HG03135 (cell line): ENCODE measurements around the gene MLLT11.
A peak's percentile ranks its signal among the peaks of the same experiment; 100 is the strongest.

Experiments used
- ATAC-seq: cut with Tn5 transposase; IDR thresholded peaks from one replicate; pipeline ENCODE4 v1.9.1; 2021; ENCODE audit warnings: mild to moderate bottlenecking, moderate library complexity; ENCODE audit not compliant: unreplicated experiment

Gene MLLT11

GRCh38 chr1:151060007-151060656, at the start of gene MLLT11:
Gene MLLT11, plus strand, starts transcription at chr1:151060397. Its CDS starts 6,828 bp downstream, at chr1:151067225.
- no peak for ATAC-seq

- ATAC-seq, result no peak
Measured at GRCh38 chr1:151011154-151011850, 48.9 kb upstream of the MLLT11 start.

GRCh38 chr1:151012684-151013471, 47.3 kb upstream of the MLLT11 start:
- no peak for ATAC-seq

GRCh38 chr1:151013518-151013917, 46.7 kb upstream of the MLLT11 start:
- no peak for ATAC-seq

GRCh38 chr1:151024540-151025146, 35.6 kb upstream of the MLLT11 start:
- ATAC-seq, result no peak

GRCh38 chr1:151026460-151026859, 33.7 kb upstream of the MLLT11 start:
- no peak for ATAC-seq

- ATAC-seq, result no peak
Measured at GRCh38 chr1:151032164-151032563, 28.0 kb upstream of the MLLT11 start.

GRCh38 chr1:151035167-151035566, 25.0 kb upstream of the MLLT11 start:
- ATAC-seq, result no peak

GRCh38 chr1:151036356-151036755, 23.8 kb upstream of the MLLT11 start, which contains the start of gene BNIPL:
Gene BNIPL, plus strand, starts transcription at chr1:151036586. Its CDS starts 140 bp downstream, at chr1:151036726.
- ATAC-seq, result no peak

- ATAC-seq, result no peak
Measured at GRCh38 chr1:151037032-151037431, 23.2 kb upstream of the MLLT11 start.

- no peak for ATAC-seq
Measured at GRCh38 chr1:151039521-151039920, 20.7 kb upstream of the MLLT11 start.

- ATAC-seq, result no peak
Measured at GRCh38 chr1:151043163-151043562, 17.0 kb upstream of the MLLT11 start.

GRCh38 chr1:151047591-151047924, 12.6 kb upstream of the MLLT11 start, which contains the start of gene C1orf56:
Gene C1orf56, plus strand, starts transcription at chr1:151047751. Its CDS starts 97 bp downstream, at chr1:151047848.
- peak; percentile 38 for ATAC-seq

GRCh38 chr1:151047925-151048644, 12.1 kb upstream of the MLLT11 start:
- ATAC-seq, result peak; percentile 63

GRCh38 chr1:151048645-151049032, 11.6 kb upstream of the MLLT11 start:
- no peak for ATAC-seq

- ATAC-seq, result no peak
Measured at GRCh38 chr1:151049458-151049857, 10.7 kb upstream of the MLLT11 start.

GRCh38 chr1:151050051-151050688, 10.0 kb upstream of the MLLT11 start:
- ATAC-seq, result no peak

GRCh38 chr1:151051356-151052009, 8.7 kb upstream of the MLLT11 start:
- no peak for ATAC-seq

- no peak for ATAC-seq
Measured at GRCh38 chr1:151054971-151055547, 5.1 kb upstream of the MLLT11 start.
